ENCODE results near the gene FRAS1.
"Not testable (repeated sequence)": the region's sequence is repeated elsewhere in the genome, so short reads cannot be mapped to it uniquely, and the experiment has no call there.

FRAS1 gene

DNA sequence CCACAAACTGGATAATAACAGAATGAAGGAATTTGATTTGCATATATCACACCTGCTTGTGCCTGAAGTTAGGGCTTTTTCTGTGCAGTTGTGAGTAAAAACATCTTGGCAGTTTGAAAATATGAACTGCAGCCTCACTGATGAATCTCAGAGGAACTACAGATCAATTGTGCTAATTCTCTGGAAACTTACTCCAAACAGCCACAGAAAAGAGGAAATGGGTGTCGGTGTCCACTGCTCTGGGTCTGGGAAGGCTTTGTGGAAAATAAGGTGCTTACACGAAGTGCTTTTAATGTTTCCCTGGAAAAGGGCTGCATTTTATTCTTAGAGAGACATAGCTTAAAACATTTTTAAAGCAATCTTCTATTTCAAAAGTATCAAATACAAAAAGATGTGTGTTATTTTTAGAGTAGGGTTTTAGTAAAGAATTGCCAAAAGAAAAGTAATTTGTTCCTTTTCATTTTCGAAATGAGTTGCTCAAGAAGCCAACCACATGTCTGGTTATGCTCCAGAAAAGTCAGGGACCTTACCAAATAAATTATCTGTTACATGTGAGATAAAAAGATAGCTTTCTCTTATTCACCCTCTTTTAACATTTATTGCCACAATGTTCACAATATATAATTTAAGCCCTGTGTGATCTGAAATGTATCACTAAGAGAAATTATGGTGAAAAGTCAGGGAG, 240.1 kb downstream of the FRAS1 start:
- DNase-seq: no peak

DNA sequence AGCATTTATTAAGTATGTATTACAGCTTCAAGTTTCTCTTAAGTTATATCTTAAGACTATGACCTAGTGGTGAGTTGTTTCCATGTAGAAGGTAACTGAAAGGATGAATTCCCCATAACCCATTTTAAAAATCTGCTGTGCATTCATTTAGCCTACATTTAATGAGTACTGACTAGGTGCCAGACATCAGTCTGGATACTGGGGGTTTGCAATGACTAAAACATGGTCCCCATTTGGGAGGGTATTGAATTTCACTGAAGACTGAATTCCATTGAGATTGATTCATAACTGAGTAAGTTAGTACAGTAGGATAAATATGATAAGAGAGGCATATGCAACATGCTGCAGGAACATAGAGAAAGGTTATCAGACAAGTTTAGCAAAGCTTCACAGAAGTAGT, 241.5 kb downstream of the FRAS1 start:
- DNase-seq: no peak

DNA sequence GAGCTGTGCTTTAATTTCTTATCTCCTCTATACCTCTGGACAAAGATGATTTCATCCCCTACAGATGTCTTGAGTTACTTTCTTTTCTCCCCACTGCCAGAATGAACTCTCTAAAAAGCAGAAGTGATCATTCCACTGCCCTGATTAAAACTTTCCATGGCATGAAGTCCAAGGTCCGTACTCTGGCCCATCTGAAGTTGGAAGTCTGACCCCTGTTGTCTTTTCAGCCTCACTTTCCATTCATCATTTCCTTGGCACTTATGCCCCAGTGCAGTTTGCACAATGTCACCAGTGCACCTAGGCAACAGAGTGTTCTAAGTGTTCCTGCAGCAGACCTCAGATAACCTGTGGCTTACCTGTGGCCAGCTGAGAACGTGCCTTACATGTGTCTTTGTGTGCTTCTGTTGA, 242.4 kb downstream of the FRAS1 start:
- no peak for DNase-seq

DNA sequence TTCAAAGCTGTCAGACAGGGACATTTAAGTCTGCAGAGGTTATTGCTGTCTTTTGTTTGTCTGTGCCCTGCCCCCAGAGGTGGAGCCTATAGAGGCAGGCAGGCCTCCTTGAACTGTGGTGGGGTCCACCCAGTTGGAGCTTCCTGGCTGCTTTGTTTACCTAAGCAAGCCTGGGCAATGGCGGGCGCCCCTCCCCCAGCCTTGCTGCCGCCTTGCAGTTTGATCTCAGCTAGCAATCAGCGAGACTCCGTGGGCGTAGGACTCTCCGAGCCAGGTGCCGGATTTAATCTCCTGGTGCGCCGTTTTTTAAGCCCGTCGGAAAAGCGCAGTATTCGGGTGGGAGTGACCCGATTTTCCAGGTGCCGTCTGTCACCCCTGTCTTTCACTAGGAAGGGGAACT, 250.1 kb downstream of the FRAS1 start:
- DNase-seq: not testable (repeated sequence)

DNA sequence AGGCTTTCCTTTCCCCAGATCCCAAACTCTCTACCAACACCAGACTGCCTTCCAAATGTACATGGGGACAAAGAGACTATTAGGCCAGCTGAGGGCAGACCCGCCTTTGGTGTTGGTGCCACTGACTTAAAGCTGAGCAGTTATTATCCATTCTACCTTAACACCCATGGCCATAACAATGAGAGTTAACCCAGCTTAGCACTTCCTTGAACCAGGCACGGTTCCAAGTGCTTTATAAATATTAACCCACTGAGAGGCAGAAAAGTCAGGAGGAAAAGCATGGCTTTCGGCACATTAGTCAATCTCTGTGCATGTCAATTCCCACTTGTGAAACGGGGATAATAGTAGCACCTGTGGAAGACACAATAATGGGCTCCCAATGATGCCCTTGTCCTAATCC, 251.4 kb downstream of the FRAS1 start:
- DNase-seq: no peak

DNA sequence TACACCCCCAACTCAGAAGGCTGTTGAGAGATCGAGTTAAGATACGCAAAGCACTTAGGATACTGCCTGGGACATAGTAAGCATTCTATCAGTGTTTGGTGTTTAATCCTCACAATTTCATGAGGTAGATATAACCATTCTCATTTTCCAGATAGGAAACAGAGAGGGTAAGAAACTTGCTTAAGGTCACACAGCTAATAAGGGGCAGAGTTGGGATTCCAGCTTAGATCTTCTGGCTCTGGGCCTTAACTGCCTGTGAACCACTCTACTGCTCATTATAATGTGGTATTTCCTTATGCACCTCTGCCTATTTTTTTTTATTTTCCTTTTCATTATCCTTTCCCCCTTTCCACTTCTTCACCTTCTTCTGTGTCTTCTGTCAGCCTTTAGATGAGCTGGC, 252.2 kb downstream of the FRAS1 start:
- no peak for DNase-seq

DNA sequence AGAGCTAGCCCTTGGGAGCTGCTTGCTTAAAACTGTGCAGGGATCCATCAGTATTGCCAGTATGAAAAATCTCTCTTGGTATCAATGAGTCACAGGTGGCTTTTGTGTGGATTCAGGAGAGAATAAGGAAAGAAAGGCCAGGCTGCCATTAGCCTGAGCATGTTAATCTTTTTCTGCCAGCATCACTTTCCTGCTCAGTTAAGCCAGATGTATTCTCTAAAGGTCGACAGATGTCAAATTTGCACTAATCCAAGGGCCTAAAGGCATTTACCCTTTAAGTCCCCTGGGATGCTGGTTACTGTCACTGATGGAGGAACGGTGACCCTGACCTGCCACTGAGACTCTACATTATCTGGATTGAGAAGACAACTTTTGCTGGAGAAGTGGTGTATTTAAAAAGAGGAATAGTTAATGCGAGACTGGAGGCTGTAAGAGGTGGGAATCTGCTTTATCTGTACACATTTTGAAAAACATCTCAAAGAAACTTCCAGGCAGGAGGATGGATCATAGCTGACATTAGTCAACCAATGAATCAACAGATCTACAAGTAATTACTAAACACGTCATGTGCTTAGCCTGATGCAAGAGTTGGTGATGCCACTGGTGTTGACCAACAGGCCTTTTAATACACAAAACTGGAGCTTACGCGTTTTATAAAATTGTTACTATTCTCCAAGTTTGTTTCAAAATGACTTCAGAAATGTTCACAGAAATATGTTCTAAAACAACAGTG, 253.1 kb downstream of the FRAS1 start:
- no peak for DNase-seq

DNA sequence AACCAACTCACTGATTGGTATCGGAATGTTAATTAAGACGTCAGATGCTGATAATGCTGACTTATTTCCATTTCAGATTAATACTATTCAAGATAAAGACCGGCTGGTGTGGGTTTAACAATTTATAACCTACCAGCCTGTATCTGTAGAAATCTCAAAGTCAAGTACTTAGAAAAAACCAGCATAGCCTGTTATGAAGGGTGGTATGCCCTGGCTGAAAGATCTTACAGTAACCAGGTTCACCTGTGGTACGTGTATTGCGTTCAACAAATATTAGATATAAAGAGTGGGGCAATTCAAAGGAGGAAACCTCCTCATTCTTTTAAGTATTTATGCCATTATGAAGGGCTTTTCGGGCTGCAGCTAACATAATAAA, 253.6 kb downstream of the FRAS1 start:
- DNase-seq: no peak

DNA sequence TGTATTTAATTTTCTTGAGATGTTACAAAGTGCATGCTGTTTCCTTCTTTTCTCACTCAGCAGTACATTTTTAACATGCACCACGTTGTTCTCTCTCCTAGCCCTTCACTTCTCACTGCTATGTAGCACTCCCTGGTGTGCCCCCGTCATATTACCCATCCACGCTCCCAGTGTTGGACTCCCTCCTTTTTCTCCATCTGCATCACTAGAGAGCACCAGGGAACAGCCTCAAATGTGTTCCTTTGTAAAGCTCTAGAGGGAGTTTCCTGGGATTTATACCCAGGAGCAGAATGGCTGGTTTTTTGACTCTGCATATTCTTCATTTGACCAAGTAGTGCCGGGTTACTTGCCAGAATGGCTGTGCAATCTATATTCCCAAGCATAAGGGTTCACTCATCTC, 254.2 kb downstream of the FRAS1 start:
- DNase-seq: no peak

DNA sequence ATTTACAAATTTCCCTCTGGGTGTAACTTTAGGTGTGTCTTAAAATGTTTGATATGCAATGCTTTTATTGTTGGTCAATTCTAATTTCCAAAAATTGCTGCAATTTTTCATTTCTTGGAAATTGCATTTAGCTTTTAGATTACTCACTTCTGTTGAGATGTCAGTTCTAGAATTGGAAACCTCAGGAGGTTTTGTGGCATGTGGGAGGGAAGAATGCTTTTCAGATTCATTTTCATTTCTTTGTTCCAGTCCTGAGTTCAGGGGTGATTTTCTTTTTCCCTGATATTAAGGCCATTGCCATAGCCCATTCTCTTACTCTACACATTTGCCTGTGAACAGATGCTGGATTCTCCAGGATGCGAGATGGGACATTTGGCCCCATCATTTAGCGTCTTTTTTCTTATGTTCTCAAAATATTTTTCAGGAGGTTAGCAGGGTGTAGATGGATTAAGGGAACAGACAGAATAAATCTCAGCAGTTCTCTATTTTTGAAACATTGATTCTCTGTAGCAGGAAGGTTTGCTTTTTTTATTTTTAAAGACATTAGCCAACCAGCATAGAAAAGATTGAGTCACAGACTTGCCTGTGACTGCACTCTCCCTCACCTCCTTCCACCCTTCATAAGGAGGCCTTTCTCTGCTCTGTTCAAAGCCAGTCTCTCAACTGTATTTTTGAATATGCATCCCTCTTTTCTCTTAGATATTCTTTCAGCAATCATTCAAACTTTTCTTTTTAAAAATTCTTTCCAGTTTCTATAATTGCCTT, 256.0 kb downstream of the FRAS1 start:
- no peak for DNase-seq

DNA sequence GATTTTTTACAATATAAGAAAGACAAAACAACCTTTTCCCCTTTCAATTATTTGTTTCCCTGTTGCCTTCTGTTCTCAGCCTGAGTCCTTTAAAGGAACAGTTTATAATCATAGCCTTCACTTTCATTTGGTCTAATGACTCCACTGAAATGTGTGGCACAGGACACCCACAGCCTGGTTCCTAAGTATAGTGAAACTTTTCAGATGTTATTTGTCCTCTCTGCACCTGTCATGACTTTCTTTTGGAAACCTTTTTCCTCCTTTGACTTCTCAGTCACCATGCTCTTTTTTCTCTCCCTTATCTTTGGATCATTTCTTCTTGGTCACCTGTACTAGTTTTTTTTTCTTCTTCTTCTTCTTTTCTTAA, 256.6 kb downstream of the FRAS1 start:
- DNase-seq: no peak

DNA sequence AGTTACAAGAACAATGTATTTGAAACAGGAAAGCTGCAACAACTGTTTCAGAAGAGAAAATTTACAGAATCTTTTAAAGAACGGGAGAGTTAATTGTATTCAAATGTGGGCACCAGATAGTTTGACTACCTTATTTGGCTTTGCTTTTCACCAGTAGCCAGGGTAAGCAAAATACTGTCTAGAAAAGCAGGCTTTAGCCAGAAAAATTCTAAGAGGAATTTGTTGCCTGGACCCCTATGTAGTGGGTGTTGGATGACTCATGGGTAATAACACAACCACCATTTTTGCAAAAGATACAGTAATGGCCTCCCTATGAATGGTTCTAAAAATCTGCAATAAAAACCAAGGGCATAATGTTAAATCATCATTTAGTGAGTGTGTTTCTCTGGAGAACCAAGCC, 261.0 kb downstream of the FRAS1 start:
- no peak for DNase-seq

DNA sequence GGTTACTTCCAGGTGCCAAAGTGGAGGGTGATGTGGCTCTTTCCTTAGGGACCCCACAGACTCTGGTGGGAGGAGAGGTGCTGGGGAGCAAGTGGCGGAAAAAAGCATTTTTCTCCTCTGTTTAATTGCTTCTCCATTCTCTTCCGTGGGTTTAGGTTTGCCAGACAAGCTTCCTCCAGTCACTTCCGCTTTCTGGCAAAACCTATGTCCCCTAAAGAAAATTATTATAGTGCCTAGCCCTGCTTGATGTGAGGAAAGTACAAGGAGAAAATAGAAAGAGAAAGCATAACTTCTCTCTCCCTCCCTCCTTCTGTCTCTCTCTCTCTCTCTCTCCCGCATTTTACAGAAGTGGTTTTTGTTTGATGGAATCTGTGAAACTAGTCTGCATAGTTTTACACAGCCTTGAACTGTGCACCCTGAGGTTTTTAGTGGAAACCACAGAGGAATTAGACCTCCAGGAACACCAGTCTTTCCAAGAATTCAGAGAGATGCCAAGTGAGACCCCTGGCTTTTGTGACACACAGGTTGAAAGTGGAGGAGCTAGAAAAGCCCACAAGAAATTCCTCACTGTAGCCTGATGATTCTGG, 263.3 kb downstream of the FRAS1 start:
- DNase-seq: no peak

DNA sequence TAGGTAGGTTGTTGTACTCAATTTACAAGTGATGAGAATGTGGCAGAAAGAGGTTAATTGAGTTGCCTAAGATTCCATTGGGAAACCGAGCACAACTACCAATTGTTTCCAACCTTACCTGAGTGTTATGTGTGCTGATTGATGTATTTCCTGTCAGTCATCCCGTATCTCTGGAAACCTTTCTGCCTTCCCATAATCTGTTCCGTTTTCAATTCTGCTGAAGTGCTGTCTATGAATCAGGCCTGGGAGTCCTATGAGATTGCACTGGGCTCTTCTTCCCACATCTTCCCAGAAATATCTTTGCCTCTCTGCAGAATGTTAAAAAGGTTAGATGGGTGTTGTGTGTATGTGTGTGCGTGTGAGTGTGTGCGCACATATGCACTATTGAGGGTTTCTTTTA, 264.9 kb downstream of the FRAS1 start:
- no peak for DNase-seq

DNA sequence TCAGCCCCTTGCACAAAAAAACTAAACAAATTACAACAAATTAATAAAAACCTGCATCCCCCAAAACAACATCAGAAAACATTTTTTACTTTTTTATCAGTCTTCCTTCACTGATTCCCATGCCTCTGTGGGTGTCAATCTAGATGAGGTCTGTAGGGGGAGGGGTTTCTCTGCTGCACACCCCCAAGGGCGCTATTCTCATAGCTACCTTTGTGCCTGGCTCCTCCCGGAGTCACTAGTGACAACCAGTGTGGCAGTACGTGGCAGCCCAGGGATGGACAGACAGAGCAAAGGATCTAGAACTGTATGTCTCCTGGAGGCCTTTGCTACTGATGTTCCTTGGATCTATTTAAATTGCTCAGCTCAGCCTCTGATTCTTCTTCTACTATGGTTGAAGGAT, 266.3 kb downstream of the FRAS1 start:
- no peak for DNase-seq

DNA sequence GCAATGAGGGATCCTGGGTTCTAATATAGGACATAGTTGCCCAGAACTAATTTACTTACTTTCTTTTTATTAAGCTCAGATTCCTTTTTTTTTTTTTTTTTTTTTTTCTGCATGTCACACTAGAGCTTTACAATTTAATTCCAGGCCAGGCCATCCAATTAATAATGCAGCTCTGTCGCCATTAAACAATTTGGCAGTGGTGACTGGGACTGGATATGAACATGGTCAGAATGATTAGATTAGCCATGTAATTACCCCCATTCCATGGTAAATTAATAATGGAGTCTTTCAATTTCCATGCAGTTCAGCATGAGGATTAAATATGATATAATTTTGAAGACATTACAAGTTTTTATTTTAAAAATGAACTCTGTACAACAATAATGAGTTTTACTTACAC, 267.5 kb downstream of the FRAS1 start:
- no peak for DNase-seq

DNA sequence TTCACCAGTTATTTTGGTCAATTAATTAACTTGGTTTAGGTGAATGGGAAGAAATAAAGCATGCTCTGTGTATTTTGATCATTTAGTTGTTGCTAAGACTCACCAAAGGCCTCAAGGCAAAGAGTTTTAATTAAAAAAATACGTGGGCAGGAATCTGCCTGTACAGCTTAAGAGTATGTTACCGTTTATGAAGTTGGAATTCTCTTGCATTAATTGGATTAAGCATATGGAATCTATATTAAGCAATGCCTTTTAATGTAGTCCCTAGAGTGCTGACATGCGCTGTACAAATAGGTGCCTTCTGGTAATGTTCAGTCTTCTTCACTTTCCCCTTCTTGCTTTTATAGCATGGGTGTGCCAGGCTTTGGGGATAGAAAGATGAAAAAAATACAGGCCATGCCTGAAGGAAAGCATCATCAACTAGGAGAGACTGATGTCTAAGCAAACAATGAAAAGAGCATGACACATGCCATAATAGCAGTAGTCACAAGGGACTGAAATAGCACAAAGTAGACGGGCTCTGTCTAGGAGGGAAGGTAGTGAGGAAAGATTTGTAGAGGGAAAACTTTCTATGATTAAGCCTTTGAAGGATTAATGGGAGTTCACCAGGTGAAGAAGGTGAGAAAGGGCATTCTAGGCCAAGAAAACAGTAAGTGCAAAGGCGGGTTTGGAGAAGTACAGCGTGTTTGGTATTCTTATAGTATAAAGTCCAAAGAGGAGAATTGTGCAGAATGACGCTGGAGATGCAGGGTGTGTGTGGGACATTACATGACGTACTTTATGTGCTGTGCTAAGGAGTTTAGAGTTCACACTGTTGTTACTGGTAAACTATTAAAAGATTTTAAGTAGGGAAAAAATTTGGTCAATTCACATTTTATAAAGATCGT, 268.4 kb downstream of the FRAS1 start:
- DNase-seq: no peak

DNA sequence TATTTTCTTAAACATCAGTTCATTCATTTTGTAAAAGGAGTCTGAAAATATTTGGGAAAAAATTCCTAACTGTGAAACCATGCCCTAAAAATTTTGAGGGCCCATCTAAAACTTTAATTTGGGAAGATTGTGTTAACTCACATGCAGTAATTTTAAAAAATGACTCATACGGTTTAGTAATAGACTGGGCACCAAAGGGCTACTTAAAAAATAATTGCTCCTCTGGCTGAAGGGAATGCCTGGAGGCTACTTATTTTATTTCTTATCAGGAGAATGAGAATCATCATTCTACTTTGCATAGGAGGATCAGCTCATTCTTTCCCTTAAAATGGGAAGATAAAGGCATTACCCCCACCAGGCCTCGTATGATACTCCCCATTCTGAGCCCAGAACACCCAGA, 271.5 kb downstream of the FRAS1 start:
- not testable (repeated sequence) for DNase-seq

DNA sequence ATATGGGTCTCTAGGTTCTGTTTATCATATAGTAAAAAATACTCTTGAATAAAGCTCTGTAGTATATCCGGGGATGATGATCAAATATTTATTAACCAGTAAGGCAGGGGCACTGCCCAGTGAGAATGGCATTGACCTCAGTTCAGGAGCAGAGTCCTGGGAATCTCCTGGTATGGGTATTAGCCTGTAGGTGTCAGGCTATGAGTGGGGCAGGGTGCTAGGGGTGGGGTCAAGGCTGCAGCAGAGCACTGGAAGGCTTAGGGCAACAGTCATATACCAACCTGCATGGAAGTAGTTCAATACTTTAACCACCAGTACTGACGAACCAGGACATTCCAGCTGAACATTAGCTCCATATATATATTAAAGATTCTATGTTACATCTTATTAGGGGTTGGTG, 274.1 kb downstream of the FRAS1 start:
- no peak for DNase-seq

DNA sequence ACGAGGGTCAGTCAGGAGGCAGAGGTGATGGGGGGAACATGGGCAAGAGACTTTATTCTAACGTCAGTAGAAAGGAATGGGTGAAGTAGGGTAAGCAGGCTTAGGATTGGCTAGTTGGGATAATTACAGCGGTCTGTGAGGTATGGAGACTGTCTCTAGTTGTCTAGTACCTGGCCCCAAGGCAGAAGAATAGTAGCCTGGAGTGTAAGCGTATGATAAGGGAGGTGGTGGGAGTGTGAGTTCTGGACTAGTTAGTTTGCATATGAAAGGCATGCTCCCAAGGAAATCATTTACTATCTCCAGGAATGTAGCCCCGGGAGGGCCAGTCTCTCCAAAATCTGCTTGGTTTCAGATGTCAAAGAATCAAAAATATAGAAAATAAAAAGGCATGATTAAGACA, 274.8 kb downstream of the FRAS1 start:
- no peak for DNase-seq

DNA sequence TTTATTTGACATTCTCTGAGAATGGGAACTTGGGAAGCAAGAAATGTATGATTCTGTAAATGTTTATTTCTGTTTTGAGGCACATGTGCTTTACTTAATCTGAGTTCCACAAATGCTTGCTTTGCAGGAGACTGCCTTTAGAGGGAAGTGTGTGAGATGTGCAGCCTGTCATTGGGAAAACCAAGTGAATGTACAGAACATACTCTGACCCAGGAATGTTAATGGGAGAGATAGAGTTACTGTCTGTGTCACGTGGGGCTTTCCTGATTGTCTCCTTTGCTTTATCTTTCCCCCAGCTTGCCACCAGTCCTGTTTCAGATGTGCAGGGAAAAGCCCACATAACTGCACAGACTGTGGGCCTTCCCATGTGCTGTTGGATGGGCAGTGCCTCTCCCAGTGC, 275.9 kb downstream of the FRAS1 start:
- DNase-seq: no peak

DNA sequence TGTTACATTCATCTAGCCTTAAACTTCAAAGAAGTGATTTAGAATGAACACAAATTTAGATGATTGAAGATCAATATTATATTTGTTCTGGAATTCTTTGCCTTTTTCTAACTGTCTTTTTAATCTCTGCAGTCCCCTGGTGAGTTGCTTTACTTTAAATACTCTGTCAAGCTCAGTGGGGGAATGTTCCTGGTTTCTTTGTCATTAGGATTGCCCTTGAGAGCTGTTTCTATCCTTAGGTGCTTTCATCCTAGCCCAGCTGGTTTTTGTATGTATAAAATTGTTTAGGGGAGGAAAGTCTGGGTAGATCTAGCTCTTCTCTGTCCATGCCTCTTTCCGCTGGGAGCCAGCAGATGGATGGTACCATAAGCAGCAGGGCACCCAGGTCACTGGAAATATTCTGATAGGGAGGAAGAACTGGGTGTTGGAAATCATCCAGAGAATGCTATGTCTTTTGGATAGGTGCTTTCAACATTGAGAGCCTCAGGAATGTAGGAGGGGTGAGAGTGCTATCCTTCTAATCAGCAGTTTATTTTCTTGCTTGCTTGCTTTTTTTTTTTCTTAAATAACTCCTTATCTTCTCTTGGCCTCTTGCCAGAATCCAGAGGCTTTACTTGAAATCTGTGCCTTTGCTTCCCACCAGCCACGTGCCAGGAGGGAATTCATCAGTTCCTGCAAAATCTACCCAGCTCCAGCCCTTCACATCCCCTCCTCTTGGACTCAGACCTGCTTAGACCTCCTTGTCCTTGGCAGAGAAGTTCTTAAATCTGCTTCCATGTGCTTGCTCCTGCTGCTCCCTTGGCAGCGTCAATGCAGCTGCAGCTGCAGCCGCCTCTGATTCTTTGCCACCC, 279.2 kb downstream of the FRAS1 start:
- no peak for DNase-seq

All from NCI-H1105 treated with DMSO at 0.1 percent for 48 hours (cell line).